ENCODE measurements around the gene LRP1B. TPM values are rescaled to one million over a fixed set of nuclear protein-coding genes. Genes with fewer than 3 reads are reported as not detected.

Gene LRP1B
- total RNA-seq, 2 donors from 2014 or later, result 0.91 to 1.2 TPM

- TF ChIP-seq POLR2AphosphoS5 (IDR thresholded peaks at IDR 0.05) (no peak), POLR2A (IDR thresholded peaks at IDR 0.05) (no peak), CTCF (IDR thresholded peaks at IDR 0.05) (no peak)
- WGBS, result 52% methylated on average over 4 of the region's 4 CpGs
- no peak overlapping the region for H3K4me3 ChIP-seq
- DNase-seq (ENCODE audit: low spot score), result no peak
- H3K27me3 ChIP-seq (replicated peaks; ENCODE audit: insufficient read depth), result no peaks in the 10 kb centered on the region
- H3K9me3 ChIP-seq, result no peaks in the 10 kb centered on the region
- no peaks in the 10 kb centered on the region for H3K4me1 ChIP-seq (replicated peaks)
- no peaks in the 10 kb centered on the region for H3K36me3 ChIP-seq
- H3K27ac ChIP-seq, result no peak overlapping the region
- intact Hi-C loops (cut with DNase I), result no loop called here
Observed at GRCh38 chr2:141137122-141137693, 993.6 kb downstream of the LRP1B start.

GRCh38 chr2:141133883-141134282 lies 996.9 kb downstream of the LRP1B start:
- no peak overlapping the region for H3K4me3 ChIP-seq
- 95% methylated on average over 4 of the region's 4 CpGs for WGBS
- DNase-seq (ENCODE audit: low spot score), result no peak
- H3K4me1 ChIP-seq (replicated peaks), result no peaks in the 10 kb centered on the region
- intact Hi-C loops (cut with DNase I), result no loop called here
- no peak for TF ChIP-seq POLR2A (IDR thresholded peaks at IDR 0.05)
- no peak for TF ChIP-seq CTCF (IDR thresholded peaks at IDR 0.05)
- no peak for TF ChIP-seq POLR2AphosphoS5 (IDR thresholded peaks at IDR 0.05)
- no peaks in the 10 kb centered on the region for H3K9me3 ChIP-seq
- H3K27ac ChIP-seq, result no peak overlapping the region
- H3K27me3 ChIP-seq (replicated peaks; ENCODE audit: insufficient read depth), result no peaks in the 10 kb centered on the region
- H3K36me3 ChIP-seq, result no peaks in the 10 kb centered on the region

- H3K4me1 ChIP-seq (replicated peaks), result no peaks in the 10 kb centered on the region
- H3K27ac ChIP-seq, result no peak overlapping the region
- DNase-seq (ENCODE audit: low spot score), result no peak
- TF ChIP-seq POLR2A (IDR thresholded peaks at IDR 0.05) (no peak), POLR2AphosphoS5 (IDR thresholded peaks at IDR 0.05) (no peak), CTCF (IDR thresholded peaks at IDR 0.05) (no peak)
- no peaks in the 10 kb centered on the region for H3K36me3 ChIP-seq
- H3K4me3 ChIP-seq, result no peak overlapping the region
- H3K9me3 ChIP-seq, result no peaks in the 10 kb centered on the region
- 56% methylated on average over 2 of the region's 2 CpGs for WGBS
- intact Hi-C loops (cut with DNase I), result no loop called here
- no peaks in the 10 kb centered on the region for H3K27me3 ChIP-seq (replicated peaks; ENCODE audit: insufficient read depth)
Observed at GRCh38 chr2:141125432-141125831, 1005.4 kb downstream of the LRP1B start.

- Histone ChIP-seq H3K4me3 (no peak overlapping the region), H3K4me1 (replicated peaks) (no peaks in the 10 kb centered on the region), H3K27me3 (replicated peaks; ENCODE audit: insufficient read depth) (no peaks in the 10 kb centered on the region), H3K36me3 (no peaks in the 10 kb centered on the region), H3K27ac (no peak overlapping the region), H3K9me3 (no peaks in the 10 kb centered on the region)
- 88% methylated on average over 4 of the region's 4 CpGs for WGBS
- no peak for DNase-seq (ENCODE audit: low spot score)
- intact Hi-C loops (cut with DNase I), result no loop called here
- TF ChIP-seq POLR2AphosphoS5 (IDR thresholded peaks at IDR 0.05) (no peak), POLR2A (IDR thresholded peaks at IDR 0.05) (no peak), CTCF (IDR thresholded peaks at IDR 0.05) (no peak)
Observed at GRCh38 chr2:141118836-141119235, 1012.0 kb downstream of the LRP1B start.

- H3K36me3 ChIP-seq, result no peaks in the 10 kb centered on the region
- no peak for TF ChIP-seq POLR2AphosphoS5 (IDR thresholded peaks at IDR 0.05)
- TF ChIP-seq POLR2A (IDR thresholded peaks at IDR 0.05), result no peak
- no peak for TF ChIP-seq CTCF (IDR thresholded peaks at IDR 0.05)
- no peaks in the 10 kb centered on the region for H3K4me1 ChIP-seq (replicated peaks)
- H3K27me3 ChIP-seq (replicated peaks; ENCODE audit: insufficient read depth), result no peaks in the 10 kb centered on the region
- H3K9me3 ChIP-seq, result no peaks in the 10 kb centered on the region
- no peak overlapping the region for H3K4me3 ChIP-seq
- intact Hi-C loops (cut with DNase I), result no loop called here
- DNase-seq (ENCODE audit: low spot score), result no peak
- no peak overlapping the region for H3K27ac ChIP-seq
Observed at GRCh38 chr2:141113301-141113700, 1017.5 kb downstream of the LRP1B start.
